ENCODE data around the gene KPNB1.

KPNB1 gene

GRCh38 chr17:47693731-47694580, 44.2 kb downstream of the KPNB1 start, which contains the start of gene TBKBP1:
Gene TBKBP1, plus strand, starts transcription at chr17:47694161. Its CDS starts 1,952 bp downstream, at chr17:47696113.
- Histone ChIP-seq H3K79me2 (ENCODE audit: insufficient read depth, low read length) (no peaks in the 10 kb centered on the region), H4K20me1 (ENCODE audit: insufficient read depth, low read length) (peaks cover 32% of the 10 kb centered on the region), H2AFZ (ENCODE audit: low read depth, low read length) (peak within 1 kb of the TSS; percentile 69), H3K27ac (ENCODE audit: low read length) (peak within 1 kb of the TSS; percentile 53; the same call in 1 of the 2 replicates), H3K27me3 (ENCODE audit: insufficient read depth, low read length, poor library complexity) (peaks cover 13% of the 10 kb centered on the region), H3K4me1 (ENCODE audit: insufficient read depth, low read length) (peaks cover 31% of the 10 kb centered on the region), H3K9me3 (ENCODE audit: insufficient read depth, low read length, severe bottlenecking) (no peaks in the 10 kb centered on the region), H3K9ac (ENCODE audit: low read depth, low read length) (peak within 1 kb of the TSS; percentile 60), H3K36me3 (ENCODE audit: insufficient read depth, low read length) (no peaks in the 10 kb centered on the region), H3K4me3 (ENCODE audit: low read depth in 1 of 2, low read length in 2 of 2) (peak within 1 kb of the TSS; percentile 62 to 63), H3K4me2 (ENCODE audit: insufficient read depth, low read length) (peak within 1 kb of the TSS; percentile 85)
- peak; percentile 82 for DNase-seq
- peak; percentile 71 for ATAC-seq (ENCODE audit: insufficient read depth, low read depth)
- TF ChIP-seq CTCF (IDR thresholded peaks at IDR 0.05; ENCODE audit: borderline replicate concordance, extremely low read depth, low read length, poor library complexity, severe bottlenecking) (no peak), EZH2 (IDR thresholded peaks at IDR 0.05; ENCODE audit: borderline replicate concordance, low read depth, low read length, severe bottlenecking) (no peak)

DNA sequence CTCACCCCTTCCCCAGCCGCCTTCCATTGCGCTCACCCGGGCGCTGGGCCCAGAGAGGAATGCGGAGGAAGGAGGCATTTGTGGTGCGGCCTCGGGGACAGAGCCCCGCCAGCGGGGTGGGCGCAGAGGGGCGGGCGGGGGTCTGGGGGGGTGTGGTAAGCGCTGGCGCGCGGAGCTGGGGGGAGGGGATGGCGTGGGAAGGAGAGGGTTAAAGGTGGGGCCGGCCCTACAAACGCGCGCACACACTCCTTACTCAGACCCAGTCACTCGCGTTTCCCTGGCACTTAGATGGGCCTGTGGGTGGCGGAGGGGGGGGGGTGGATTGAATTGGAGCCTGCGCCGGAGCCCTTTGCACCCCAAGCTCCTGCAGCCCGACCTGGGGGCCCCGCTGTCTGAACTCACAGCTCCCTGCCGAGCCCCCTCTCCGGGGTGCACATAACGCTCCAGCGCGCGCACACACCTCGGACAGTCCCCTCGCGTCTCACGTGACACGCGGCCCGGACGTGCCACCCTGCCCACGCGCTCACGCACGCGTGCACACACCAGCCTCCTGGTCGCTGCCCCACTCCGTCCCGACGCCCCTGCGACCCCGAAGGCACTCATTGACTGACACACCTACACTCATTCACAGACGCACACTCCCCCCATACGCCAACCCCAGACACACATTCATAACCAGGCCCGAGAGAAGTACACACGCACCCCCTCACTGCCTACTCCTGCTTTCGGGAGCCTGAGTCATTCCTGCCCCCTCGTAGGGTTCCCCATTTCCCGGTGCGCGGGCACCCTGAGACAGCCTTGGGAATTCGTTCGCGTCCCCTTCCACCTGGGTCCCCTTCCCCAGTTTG, 45.1 kb downstream of the KPNB1 start:
- H3K4me3 ChIP-seq (ENCODE audit: low read depth in 1 of 2, low read length in 2 of 2) = peak overlapping the region; percentile 62 to 63
- H3K36me3 ChIP-seq (ENCODE audit: insufficient read depth, low read length) = no peaks in the 10 kb centered on the region
- TF ChIP-seq CTCF (IDR thresholded peaks at IDR 0.05; ENCODE audit: borderline replicate concordance, extremely low read depth, low read length, poor library complexity, severe bottlenecking) = no peak
- no peak for TF ChIP-seq EZH2 (IDR thresholded peaks at IDR 0.05; ENCODE audit: borderline replicate concordance, low read depth, low read length, severe bottlenecking)
- H3K27me3 ChIP-seq (ENCODE audit: insufficient read depth, low read length, poor library complexity) = peaks cover 13% of the 10 kb centered on the region
- peak overlapping the region; percentile 60 for H3K9ac ChIP-seq (ENCODE audit: low read depth, low read length)
- peaks cover 31% of the 10 kb centered on the region for H3K4me1 ChIP-seq (ENCODE audit: insufficient read depth, low read length)
- no peaks in the 10 kb centered on the region for H3K9me3 ChIP-seq (ENCODE audit: insufficient read depth, low read length, severe bottlenecking)
- H3K79me2 ChIP-seq (ENCODE audit: insufficient read depth, low read length) = no peaks in the 10 kb centered on the region
- H4K20me1 ChIP-seq (ENCODE audit: insufficient read depth, low read length) = peaks cover 35% of the 10 kb centered on the region
- no peak overlapping the region for H3K27ac ChIP-seq (ENCODE audit: low read length)
- peak overlapping the region; percentile 85 for H3K4me2 ChIP-seq (ENCODE audit: insufficient read depth, low read length)
- H2AFZ ChIP-seq (ENCODE audit: low read depth, low read length) = peak overlapping the region; percentile 67
- ATAC-seq (ENCODE audit: insufficient read depth, low read depth) (peak; percentile 61), DNase-seq (peak; percentile 25)

DNA sequence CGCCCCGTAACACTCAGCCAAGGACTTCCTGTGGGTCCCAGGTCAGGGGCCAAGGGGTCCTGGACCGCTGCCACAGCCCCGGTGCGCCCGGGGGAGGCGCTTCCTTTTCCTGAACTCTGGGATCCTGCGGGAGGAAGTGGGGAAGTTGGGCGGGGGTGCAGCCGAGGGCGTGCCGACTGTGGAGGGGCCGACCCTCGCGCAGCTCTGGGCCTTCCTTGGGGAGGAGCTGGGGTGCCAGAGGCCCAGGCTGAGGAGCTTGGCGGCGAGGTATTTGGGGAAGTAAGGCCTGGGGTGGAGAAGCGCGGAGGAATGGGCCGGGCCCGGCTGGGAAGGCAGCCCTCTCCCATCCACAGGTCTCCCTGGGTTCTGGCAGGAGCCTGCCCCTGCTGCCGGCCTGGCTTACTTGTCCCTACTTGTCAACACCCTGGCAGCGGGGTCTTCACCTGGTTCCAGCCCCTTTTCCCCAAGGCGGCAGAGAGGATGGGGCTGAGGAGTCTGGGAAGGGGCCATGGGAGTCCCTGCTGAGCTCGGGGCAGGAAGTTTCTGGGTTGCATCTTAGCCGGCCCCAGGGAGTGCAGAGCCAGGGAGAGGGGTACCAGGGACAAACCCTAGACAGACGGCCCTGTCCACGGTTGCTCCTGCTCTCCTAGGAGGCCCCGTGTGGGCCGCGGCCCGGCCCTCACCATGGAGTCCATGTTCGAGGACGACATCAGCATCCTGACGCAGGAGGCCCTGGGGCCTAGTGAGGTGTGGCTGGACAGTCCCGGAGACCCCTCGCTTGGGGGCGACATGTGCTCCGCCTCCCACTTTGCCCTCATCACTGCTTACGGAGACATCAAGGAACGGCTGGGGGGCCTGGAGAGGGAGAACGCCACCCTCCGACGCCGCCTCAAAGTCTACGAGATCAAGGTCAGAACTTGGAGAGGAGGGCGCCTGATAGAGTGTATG, 46.0 kb downstream of the KPNB1 start:
- Histone ChIP-seq H3K9me3 (ENCODE audit: insufficient read depth, low read length, severe bottlenecking) (no peaks in the 10 kb centered on the region), H4K20me1 (ENCODE audit: insufficient read depth, low read length) (peaks cover 35% of the 10 kb centered on the region), H3K27me3 (ENCODE audit: insufficient read depth, low read length, poor library complexity) (peaks cover 13% of the 10 kb centered on the region), H3K27ac (ENCODE audit: low read length) (no peak overlapping the region), H3K36me3 (ENCODE audit: insufficient read depth, low read length) (no peaks in the 10 kb centered on the region), H3K9ac (ENCODE audit: low read depth, low read length) (peak overlapping the region; percentile 60; the same call in 1 of the 2 replicates), H3K4me1 (ENCODE audit: insufficient read depth, low read length) (peaks cover 31% of the 10 kb centered on the region), H3K4me3 (ENCODE audit: low read depth in 1 of 2, low read length in 2 of 2) (peak overlapping the region in 1 of 2 experiments; percentile 62; a peak in 3 of 4 replicates), H3K79me2 (ENCODE audit: insufficient read depth, low read length) (no peaks in the 10 kb centered on the region), H3K4me2 (ENCODE audit: insufficient read depth, low read length) (peak overlapping the region; percentile 85), H2AFZ (ENCODE audit: low read depth, low read length) (no peak overlapping the region)
- TF ChIP-seq EZH2 (IDR thresholded peaks at IDR 0.05; ENCODE audit: borderline replicate concordance, low read depth, low read length, severe bottlenecking) (no peak), CTCF (IDR thresholded peaks at IDR 0.05; ENCODE audit: borderline replicate concordance, extremely low read depth, low read length, poor library complexity, severe bottlenecking) (no peak)
- ATAC-seq (ENCODE audit: insufficient read depth, low read depth) (no peak), DNase-seq (no peak)
